GM12878 (cell line): ENCODE data around the gene DHDH. TPM values are rescaled to one million over a fixed set of nuclear protein-coding genes. Genes with fewer than 3 reads are reported as not detected.

ENCODE experiments used
- ATAC-seq: fragments of 200-7000 bp; cut with Tn5 transposase; 3 replicates; pipeline ENCODE4 v1.9.1; 2020; ENCODE audit warnings: mild to moderate bottlenecking, moderate library complexity
- BruUV-seq: library from RNA; stranded (reverse); fragments of 400-500 nt; replicated peaks from 2 replicates; lab custom pipeline; 2021; lab: Mats Ljungman, UMichigan
- CTCF ChIA-PET: fragments of 300-600 bp; sonication (Branson Sonifier 250); formaldehyde crosslinking; extraction: SDS; loops from one replicate; lab custom pipeline; 2021; ENCODE audit warnings: inconsistent platforms; lab: Yijun Ruan, JAX
- POLR2A ChIA-PET: fragments of 350-600 bp; formaldehyde crosslinking; extraction: SDS; loops from one replicate; lab custom pipeline; 2021; ENCODE audit warnings: inconsistent platforms; lab: Charles Lee
- RAD21 ChIA-PET: fragments of 300-600 bp; sonication (Branson Sonifier 250); formaldehyde crosslinking; loops from one replicate; lab custom pipeline; 2023; ENCODE audit warnings: antibody characterized with exemption; ENCODE audit not compliant: unreplicated experiment; lab: Charles Lee
- SMC1A ChIA-PET: fragments of 300-600 bp; sonication (Branson Sonifier 250); formaldehyde crosslinking; loops from one replicate; lab custom pipeline; 2023; ENCODE audit not compliant: unreplicated experiment, uncharacterized antibody; lab: Charles Lee
- DNase-seq: peaks from one replicate; pipeline ENCODE4 v3.0.0-alpha.2; 2011; ENCODE audit warnings: low read depth, low spot score
- FAIRE-seq: peaks from 3 replicates; lab custom pipeline; 2011; peaks lifted over from hg19 to GRCh38; lab: Jason Lieb, UNC
- H2AFZ ChIP-seq: 2 replicates; pipeline ENCODE4 v1.6.0; 2011; ENCODE audit warnings: low read depth, low read length, control low read depth; ENCODE audit not compliant: control insufficient read depth
- H3K27ac ChIP-seq: 2 replicates; pipeline ENCODE4 v1.5.1; 2011; ENCODE audit warnings: control low read depth; ENCODE audit not compliant: control insufficient read depth, insufficient read depth
- H3K27me3 ChIP-seq, 2 experiments: replicated peaks in 1 of 2; 2 replicates each; pipeline versions ENCODE4 v1.6.0 to v1.6.1; 2011; ENCODE audit warnings: low read length in 1 of 2; ENCODE audit not compliant: control insufficient read depth in 2 of 2, insufficient read depth in 2 of 2
- H3K36me3 ChIP-seq, 2 experiments: 2 replicates each; pipeline ENCODE4 v1.5.1; 2011; ENCODE audit warnings: low read length in 1 of 2; ENCODE audit not compliant: control insufficient read depth in 2 of 2, insufficient read depth in 2 of 2
- H3K4me1 ChIP-seq: 2 replicates; pipeline ENCODE4 v1.6.1; 2011; ENCODE audit warnings: mild to moderate bottlenecking, low read length, moderate library complexity, mixed read lengths; ENCODE audit not compliant: control insufficient read depth, insufficient read depth
- H3K4me2 ChIP-seq: 2 replicates; pipeline ENCODE4 v1.6.0; 2011; ENCODE audit warnings: control low read depth; ENCODE audit not compliant: control insufficient read depth, insufficient read depth
- H3K4me3 ChIP-seq: fragments of 200-600 bp; sonication (generic); 2 replicates; pipeline ENCODE4 v1.5.1; 2016
- H3K79me2 ChIP-seq: 2 replicates; pipeline ENCODE4 v1.6.0; 2011; ENCODE audit warnings: low read length; ENCODE audit not compliant: control insufficient read depth, insufficient read depth
- H3K9ac ChIP-seq: 2 replicates; pipeline ENCODE4 v1.8.0; 2011; ENCODE audit warnings: low read length, control low read depth, mixed read lengths; ENCODE audit not compliant: control insufficient read depth, insufficient read depth
- H3K9me3 ChIP-seq: replicated peaks from 3 replicates; pipeline ENCODE4 v1.5.1; 2011; ENCODE audit warnings: mild to moderate bottlenecking, low read length; ENCODE audit not compliant: control insufficient read depth, insufficient read depth
- H4K20me1 ChIP-seq: 2 replicates; pipeline ENCODE4 v1.6.0; 2011; ENCODE audit not compliant: control insufficient read depth, insufficient read depth
- CREM ChIP-seq: IDR thresholded peaks from 2 replicates; pipeline ENCODE4 v1.6.1; 2014; ENCODE audit warnings: antibody characterized with exemption, low read depth
- E4F1 ChIP-seq: fragments of 450-650 bp; IDR thresholded peaks from 2 replicates; pipeline ENCODE4 v1.6.1; 2018; ENCODE audit warnings: borderline replicate concordance, mild to moderate bottlenecking; ENCODE audit not compliant: partially characterized antibody
- IKZF1 ChIP-seq: fragments of 450-650 bp; conservative IDR thresholded peaks from 2 replicates; pipeline ENCODE4 v1.6.1; 2017; ENCODE audit warnings: antibody characterized with exemption, mild to moderate bottlenecking
- MAX ChIP-seq: IDR thresholded peaks from 2 replicates; pipeline ENCODE4 v1.6.1; 2012; ENCODE audit warnings: low read depth, low read length, improper control_type of control experiment
- MEF2A ChIP-seq: IDR thresholded peaks from 2 replicates; pipeline ENCODE4 v1.6.1; 2011; ENCODE audit warnings: low read depth, mild to moderate bottlenecking, low read length, moderate library complexity; ENCODE audit not compliant: insufficient read depth
- MEF2B ChIP-seq: fragments of 450-650 bp; IDR thresholded peaks from 2 replicates; pipeline ENCODE4 v1.6.1; 2018; ENCODE audit warnings: mild to moderate bottlenecking, moderate library complexity; ENCODE audit not compliant: partially characterized antibody, poor library complexity, severe bottlenecking
- NFYB ChIP-seq: IDR thresholded peaks from 2 replicates; pipeline ENCODE4 v1.6.1; 2011; ENCODE audit warnings: low read depth, mild to moderate bottlenecking, low read length, improper control_type of control experiment, moderate library complexity; ENCODE audit not compliant: insufficient read depth
- PKNOX1 ChIP-seq: fragments of 450-650 bp; IDR thresholded peaks from 2 replicates; pipeline ENCODE4 v1.6.1; 2016; ENCODE audit warnings: mild to moderate bottlenecking
- RB1 ChIP-seq: fragments of 450-650 bp; formaldehyde crosslinking; IDR thresholded peaks from 2 replicates; pipeline ENCODE4 v1.6.1; 2017; ENCODE audit warnings: mild to moderate bottlenecking, borderline replicate concordance
- SIX5 ChIP-seq: IDR thresholded peaks from 2 replicates; pipeline ENCODE4 v1.6.1; 2011; ENCODE audit warnings: mild to moderate bottlenecking, low read depth, low read length, moderate library complexity; ENCODE audit not compliant: severe bottlenecking
- YBX1 ChIP-seq: fragments of 450-650 bp; IDR thresholded peaks from 2 replicates; pipeline ENCODE4 v1.6.1; 2016; ENCODE audit warnings: antibody characterized with exemption
- ZBTB40 ChIP-seq: fragments of 450-650 bp; IDR thresholded peaks from 2 replicates; pipeline ENCODE4 v1.6.1; 2016; ENCODE audit warnings: mild to moderate bottlenecking, moderate library complexity, borderline replicate concordance
- ZNF384 ChIP-seq: IDR thresholded peaks from 2 replicates; pipeline ENCODE4 v1.6.1; 2012; ENCODE audit warnings: low read depth, mild to moderate bottlenecking, low read length, improper control_type of control experiment, borderline replicate concordance
- WGBS: methylation state at CpG from one replicate; pipeline ENCODE4 v1.1.6; 2016; ENCODE audit warnings: low lambda C conversion rate; ENCODE audit not compliant: insufficient replicate concordance, insufficient coverage; ENCODE audit errors: missing lambda C conversion rate; 5-methylcytosine and 5-hydroxymethylcytosine counted together
- in situ Hi-C: fragments of 300-500 bp; cut with MboI; formaldehyde crosslinking; loops from 9 replicates; pipeline ENCODE4 v1.14.3; 2018; ENCODE audit warnings: mixed read lengths
- intact Hi-C: fragments of 100-400 bp; cut with micrococcal nuclease; formaldehyde crosslinking; loops from one replicate; pipeline ENCODE4 v1.14.2; 2022; ENCODE audit not compliant: unreplicated experiment
- polyA plus RNA-seq, 11 experiments: library from polyadenylated mRNA; depleted of rRNA in 4 of 11; unstranded in 6 of 11; stranded (reverse) in 5 of 11; fragments of >200 nt; fragmentation: Nextera tagmentation in 4 of 11; fragmentation: Illumina TruSeq in 1 of 11; extraction: Ambion mirVana in 4 of 11; extraction: Trizol in 1 of 11; gene quantifications; 1 replicate in 1 of 11; 2 replicates in 10 of 11; pipeline versions ENCODE4 v1.2.1 to v1.2.3, GENCODE V29; 2011 to 2016; ENCODE audit warnings: inconsistent platforms in 2 of 11, missing spikeins in 2 of 11, low read depth in 1 of 11
- total RNA-seq, 4 experiments: library from RNA; depleted of rRNA in 3 of 4; stranded (reverse); fragments of >200 nt in 3 of 4; fragmentation: Illumina TruSeq in 1 of 4; extraction: Trizol in 1 of 4; gene quantifications; 2 replicates each; pipeline versions ENCODE4 v1.2.1 to v1.2.3, GENCODE V29; 2013 to 2021
- TF ChIP-seq, protein P1 (sequence below): fragments of 450-650 bp; IDR thresholded peaks from 2 replicates; pipeline ENCODE4 v1.6.1; 2017; ENCODE audit warnings: borderline replicate concordance

Gene DHDH
- total and polyA plus RNA-seq, 10 of the 15 experiments (the other 5 are each of a cell fraction or from before 2014, with no cell fraction given), result 0.13 to 0.21 (median 0.15) TPM; not detected in 7

DNA sequence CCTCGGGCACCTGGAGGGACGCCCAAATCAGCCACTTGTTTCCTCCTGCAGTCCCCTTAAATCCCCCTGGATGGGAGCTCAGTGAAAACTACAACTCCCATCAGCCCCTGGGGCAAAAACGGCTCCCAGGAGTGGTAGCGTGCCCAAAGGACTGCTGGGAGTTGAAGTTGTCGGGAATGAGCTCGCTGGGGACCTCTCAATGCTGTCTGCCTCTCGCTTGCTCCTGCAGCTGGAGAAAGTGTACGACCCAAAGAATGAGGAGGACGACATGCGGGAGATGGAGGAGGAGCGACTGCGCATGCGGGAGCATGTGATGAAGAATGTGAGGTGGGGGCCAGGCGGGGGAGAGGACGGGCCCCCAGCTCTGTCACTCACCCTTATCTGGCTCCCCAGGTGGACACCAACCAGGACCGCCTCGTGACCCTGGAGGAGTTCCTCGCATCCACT, 14.7 kb upstream of the DHDH start:
- SMC1A ChIA-PET, result no interaction called here
- no peaks in the 10 kb centered on the region for H3K27me3 ChIP-seq
- in situ Hi-C loops, result no loop called here
- CTCF ChIA-PET, result interaction anchor here (0.6 to 2.5 kb wide), 7 partner anchors 14 to 659 kb away, joined by 3 to 6 read pairs (median 3); partner anchors contain the start of gene DHDH
- peaks cover 8% of the 10 kb centered on the region for H3K4me1 ChIP-seq
- no peak overlapping the region for H3K27ac ChIP-seq
- H3K36me3 ChIP-seq, result peaks cover 1 to 12% of the 10 kb centered on the region in 2 experiments; a peak in 3 of 4 replicates
- H3K9me3 ChIP-seq, result no peaks in the 10 kb centered on the region
- H3K79me2 ChIP-seq, result no peaks in the 10 kb centered on the region
- POLR2A ChIA-PET, result no interaction called here
- RAD21 ChIA-PET, result interaction anchor here (1.1 kb wide), 1 partner anchor 18 kb away, joined by 3 read pairs; no protein-coding TSS in a partner anchor
- no peak overlapping the region for H3K9ac ChIP-seq
- peak; percentile 57 for ATAC-seq
- intact Hi-C loops, result no loop called here
- H2AFZ ChIP-seq, result no peak overlapping the region
- DNase-seq, result no peak
- no peak overlapping the region for H3K4me2 ChIP-seq
- BruUV-seq, result no TSS peak
- 88% methylated on average over 15 of the region's 18 CpGs for WGBS
- FAIRE-seq, result no peak
- no peaks in the 10 kb centered on the region for H4K20me1 ChIP-seq
- H3K4me3 ChIP-seq, result no peak overlapping the region
- TF ChIP-seq ZBTB40, result no peak
- no peak for TF ChIP-seq MEF2A
- peak; percentile 90 for TF ChIP-seq SIX5
- no peak for TF ChIP-seq PKNOX1
- TF ChIP-seq IKZF1, result peak; percentile 36; the same call in 1 of the 2 replicates
- TF ChIP-seq CREM, result peak; percentile 34; the same call in 1 of the 2 replicates
- TF ChIP-seq MEF2B, result no peak
- no peak for TF ChIP-seq MAX
- TF ChIP-seq, protein P1, sequence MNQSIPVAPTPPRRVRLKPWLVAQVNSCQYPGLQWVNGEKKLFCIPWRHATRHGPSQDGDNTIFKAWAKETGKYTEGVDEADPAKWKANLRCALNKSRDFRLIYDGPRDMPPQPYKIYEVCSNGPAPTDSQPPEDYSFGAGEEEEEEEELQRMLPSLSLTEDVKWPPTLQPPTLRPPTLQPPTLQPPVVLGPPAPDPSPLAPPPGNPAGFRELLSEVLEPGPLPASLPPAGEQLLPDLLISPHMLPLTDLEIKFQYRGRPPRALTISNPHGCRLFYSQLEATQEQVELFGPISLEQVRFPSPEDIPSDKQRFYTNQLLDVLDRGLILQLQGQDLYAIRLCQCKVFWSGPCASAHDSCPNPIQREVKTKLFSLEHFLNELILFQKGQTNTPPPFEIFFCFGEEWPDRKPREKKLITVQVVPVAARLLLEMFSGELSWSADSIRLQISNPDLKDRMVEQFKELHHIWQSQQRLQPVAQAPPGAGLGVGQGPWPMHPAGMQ, result no peak
- TF ChIP-seq NFYB, result no peak
- no peak for TF ChIP-seq E4F1
- no peak for TF ChIP-seq ZNF384
- TF ChIP-seq YBX1, result no peak
- no peak for TF ChIP-seq RB1
